WERI-Rb-1 (cell line): ENCODE data around the gene SMYD2.
A peak's percentile ranks its signal among the peaks of the same experiment; 100 is the strongest.

Source experiments
- DNase-seq: peaks from one replicate; pipeline ENCODE4 v3.0.0-alpha.2; 2020
- H3K27ac ChIP-seq: fragments of 250-450 bp; sonication (Bioruptor Pico); 2 replicates; pipeline ENCODE4 v1.5.1; 2020; ENCODE audit warnings: mild to moderate bottlenecking, moderate library complexity
- H3K27me3 ChIP-seq: fragments of 250-450 bp; sonication (Bioruptor Pico); 2 replicates; pipeline ENCODE4 v1.5.1; 2021; ENCODE audit warnings: mild to moderate bottlenecking, low read depth, moderate library complexity; ENCODE audit not compliant: insufficient read depth, severe bottlenecking
- H3K36me3 ChIP-seq: fragments of 250-450 bp; sonication (Bioruptor Pico); 2 replicates; pipeline ENCODE4 v1.5.1; 2020; ENCODE audit warnings: mild to moderate bottlenecking, moderate library complexity
- H3K4me3 ChIP-seq: 2 replicates; pipeline ENCODE4 v1.5.1; 2011; ENCODE audit warnings: low read depth, mild to moderate bottlenecking, control low read depth, low read length
- H3K9me3 ChIP-seq: fragments of 250-450 bp; sonication (Bioruptor Pico); 2 replicates; pipeline ENCODE4 v1.5.1; 2021; ENCODE audit warnings: mild to moderate bottlenecking, moderate library complexity; ENCODE audit not compliant: severe bottlenecking
- TF ChIP-seq, protein P1 (sequence below): IDR thresholded peaks from 2 replicates; pipeline ENCODE4 v1.5.1; 2011; ENCODE audit warnings: low read depth, mild to moderate bottlenecking, control low read depth, inconsistent platforms, low read length

Gene SMYD2

GRCh38 chr1:214281720-214282629 lies 1.0 kb downstream of the SMYD2 start:
- peaks cover 3% of the 10 kb centered on the region for H3K36me3 ChIP-seq
- H3K27me3 ChIP-seq: no peaks in the 10 kb centered on the region
- DNase-seq: no peak
- H3K27ac ChIP-seq: peak overlapping the region; percentile 100
- H3K4me3 ChIP-seq: peak overlapping the region; percentile 78
- TF ChIP-seq, protein P1, sequence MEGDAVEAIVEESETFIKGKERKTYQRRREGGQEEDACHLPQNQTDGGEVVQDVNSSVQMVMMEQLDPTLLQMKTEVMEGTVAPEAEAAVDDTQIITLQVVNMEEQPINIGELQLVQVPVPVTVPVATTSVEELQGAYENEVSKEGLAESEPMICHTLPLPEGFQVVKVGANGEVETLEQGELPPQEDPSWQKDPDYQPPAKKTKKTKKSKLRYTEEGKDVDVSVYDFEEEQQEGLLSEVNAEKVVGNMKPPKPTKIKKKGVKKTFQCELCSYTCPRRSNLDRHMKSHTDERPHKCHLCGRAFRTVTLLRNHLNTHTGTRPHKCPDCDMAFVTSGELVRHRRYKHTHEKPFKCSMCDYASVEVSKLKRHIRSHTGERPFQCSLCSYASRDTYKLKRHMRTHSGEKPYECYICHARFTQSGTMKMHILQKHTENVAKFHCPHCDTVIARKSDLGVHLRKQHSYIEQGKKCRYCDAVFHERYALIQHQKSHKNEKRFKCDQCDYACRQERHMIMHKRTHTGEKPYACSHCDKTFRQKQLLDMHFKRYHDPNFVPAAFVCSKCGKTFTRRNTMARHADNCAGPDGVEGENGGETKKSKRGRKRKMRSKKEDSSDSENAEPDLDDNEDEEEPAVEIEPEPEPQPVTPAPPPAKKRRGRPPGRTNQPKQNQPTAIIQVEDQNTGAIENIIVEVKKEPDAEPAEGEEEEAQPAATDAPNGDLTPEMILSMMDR: no peak
- no peaks in the 10 kb centered on the region for H3K9me3 ChIP-seq

DNA sequence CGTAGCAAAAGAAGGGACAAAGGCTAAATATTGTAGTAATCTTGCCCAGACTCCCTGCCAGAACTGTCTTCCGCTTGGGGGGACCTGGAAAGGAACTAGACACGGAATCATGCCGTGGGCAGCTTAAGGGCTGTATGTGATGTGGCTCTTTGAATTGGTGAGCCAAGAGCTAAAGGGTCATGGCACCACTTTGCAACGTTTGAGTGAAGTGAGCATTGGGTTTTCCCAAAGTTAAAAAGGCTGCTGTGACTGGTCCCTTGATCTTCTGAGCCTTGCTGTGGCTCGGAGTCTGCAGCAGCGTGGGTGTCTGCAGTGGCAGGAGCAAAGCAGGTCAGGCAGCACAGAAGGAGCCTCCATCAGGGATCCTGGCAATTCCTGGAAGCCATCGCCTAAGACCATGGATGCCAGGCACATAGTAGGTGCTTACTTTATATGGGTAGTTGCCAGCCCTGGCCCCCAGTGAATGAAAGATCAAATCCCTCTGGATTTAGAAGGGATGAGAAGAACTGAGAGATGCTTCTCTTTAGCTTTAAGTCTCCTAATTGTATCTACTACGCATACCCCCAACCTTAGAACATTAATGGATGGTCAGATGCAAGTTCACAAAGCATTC lies 1.8 kb downstream of the SMYD2 start:
- DNase-seq: no peak
- H3K27me3 ChIP-seq: no peaks in the 10 kb centered on the region
- H3K36me3 ChIP-seq: peaks cover 3% of the 10 kb centered on the region
- no peak overlapping the region for H3K27ac ChIP-seq
- TF ChIP-seq, protein P1: no peak
- no peaks in the 10 kb centered on the region for H3K9me3 ChIP-seq
- no peak overlapping the region for H3K4me3 ChIP-seq

DNA sequence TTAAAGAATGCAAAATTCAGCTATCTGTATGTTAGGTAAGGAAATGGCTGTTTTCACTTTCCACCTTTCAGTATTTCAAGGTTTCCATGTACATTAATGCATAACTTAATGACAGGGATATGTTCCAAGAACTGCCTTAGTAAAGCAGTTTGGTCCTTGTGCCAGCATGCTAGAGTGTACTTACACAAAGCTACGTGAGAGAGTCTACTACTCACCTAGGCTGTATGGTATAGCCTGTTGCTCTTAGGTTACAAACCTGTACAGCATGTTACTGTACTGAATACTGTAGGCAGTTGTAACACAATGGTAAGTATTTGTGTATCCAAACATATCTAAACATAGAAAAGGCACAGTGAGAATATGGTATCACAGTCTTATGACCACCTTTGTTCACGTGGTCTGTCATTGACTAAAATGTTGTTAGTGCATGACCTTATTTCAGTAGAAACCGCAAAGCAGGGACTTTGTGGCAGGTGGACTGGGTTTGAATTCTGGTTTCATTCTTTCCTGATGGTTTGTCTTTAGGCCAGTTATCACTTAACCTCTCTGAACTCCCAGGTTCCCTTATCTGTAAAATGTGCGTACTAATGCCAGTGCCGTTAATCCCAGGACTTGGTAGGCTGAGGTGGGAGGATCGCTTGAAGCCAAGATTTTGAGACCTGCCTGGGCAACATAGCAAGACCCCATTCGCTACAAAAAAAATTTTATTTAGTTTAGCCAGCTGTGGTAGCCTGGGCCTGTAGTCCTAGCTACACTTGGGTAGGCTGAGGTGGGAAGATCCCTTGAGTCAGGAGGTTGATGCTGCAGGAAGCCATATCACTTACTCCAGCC lies 4.9 kb downstream of the SMYD2 start:
- Histone ChIP-seq H3K27me3 (no peaks in the 10 kb centered on the region), H3K27ac (no peak overlapping the region), H3K4me3 (no peak overlapping the region), H3K9me3 (no peaks in the 10 kb centered on the region), H3K36me3 (peaks cover 7% of the 10 kb centered on the region)
- TF ChIP-seq, protein P1: no peak
- DNase-seq: no peak

DNA sequence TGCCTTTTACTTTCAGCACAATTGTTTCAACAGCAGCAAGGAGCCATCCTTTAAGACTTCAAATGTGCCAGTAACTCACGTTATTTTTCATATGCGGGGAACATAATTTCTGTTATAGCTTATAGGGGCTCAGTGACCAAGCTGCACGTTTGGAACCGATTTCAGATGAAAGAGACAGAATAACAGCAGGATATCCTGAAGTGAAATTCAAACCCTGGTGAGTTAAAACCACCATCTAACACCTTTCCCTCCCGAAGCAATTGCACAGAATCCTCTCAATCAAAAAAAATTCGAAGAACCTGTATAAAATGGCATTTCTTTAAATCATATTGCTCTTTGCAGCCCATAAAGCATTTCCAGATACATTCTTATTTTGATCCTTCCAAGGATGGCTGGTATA lies 6.9 kb downstream of the SMYD2 start:
- DNase-seq: no peak
- H3K9me3 ChIP-seq: no peaks in the 10 kb centered on the region
- H3K36me3 ChIP-seq: peaks cover 7% of the 10 kb centered on the region

DNA sequence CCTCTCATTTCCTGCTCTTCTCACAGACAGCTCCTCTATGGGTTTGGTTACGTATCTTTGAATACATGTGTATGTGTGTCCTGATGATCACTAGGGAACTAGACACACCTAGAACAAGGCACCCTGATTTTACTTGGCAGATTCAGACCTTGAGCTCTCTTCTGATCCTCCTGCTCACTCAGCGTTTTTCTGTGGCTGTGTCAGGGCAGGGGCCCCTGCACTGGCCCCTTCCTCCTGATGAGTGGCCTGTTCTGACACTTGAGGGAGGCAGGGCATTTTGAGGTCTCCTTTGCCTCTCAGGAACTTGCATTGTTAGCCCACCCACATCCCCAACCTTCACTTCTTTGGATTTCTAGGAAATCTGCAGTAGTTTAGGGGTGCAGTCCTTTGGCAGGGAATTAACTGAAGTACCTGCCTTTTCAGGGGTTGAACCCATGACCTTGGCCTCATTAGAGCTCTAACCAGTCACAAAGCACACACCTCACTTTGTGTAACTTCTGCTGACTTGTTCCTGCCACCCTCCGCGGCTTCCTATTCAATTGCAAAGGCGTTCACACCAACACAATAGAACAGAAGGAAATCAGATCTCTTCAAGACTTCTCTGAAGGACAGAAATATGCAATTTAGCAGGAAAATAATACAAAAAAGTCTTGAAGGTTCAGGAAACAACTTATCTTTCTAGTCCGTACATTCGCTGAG lies 8.8 kb downstream of the SMYD2 start:
- no peaks in the 10 kb centered on the region for H3K27me3 ChIP-seq
- H3K36me3 ChIP-seq: peaks cover 7% of the 10 kb centered on the region
- no peak overlapping the region for H3K27ac ChIP-seq
- TF ChIP-seq, protein P1: no peak
- no peaks in the 10 kb centered on the region for H3K9me3 ChIP-seq
- no peak for DNase-seq
- no peak overlapping the region for H3K4me3 ChIP-seq

More for the DNA sequence above, 6.9 kb downstream of the SMYD2 start:
- TF ChIP-seq, protein P1: no peak
- H3K27ac ChIP-seq: no peak overlapping the region
- H3K27me3 ChIP-seq: no peaks in the 10 kb centered on the region
- no peak overlapping the region for H3K4me3 ChIP-seq
